Endothelial cell of umbilical vein (primary cell): ENCODE measurements around the gene CCDC167.

Experiments
- CTCF ChIP-seq, 2 donors: IDR thresholded peaks; 1 replicate in 1 of 2; 2 replicates in 1 of 2; pipeline ENCODE4 v1.5.1; 2011; ENCODE audit warnings: low read length in 2 of 2, mild to moderate bottlenecking in 2 of 2, moderate library complexity in 2 of 2, control low read depth in 1 of 2, inconsistent platforms in 1 of 2, low read depth in 1 of 2; ENCODE audit not compliant: insufficient read depth in 1 of 2; ENCODE audit errors: extremely low read depth in 1 of 2
- EZH2 ChIP-seq: IDR thresholded peaks from 2 replicates; pipeline ENCODE4 v1.6.1; 2012; ENCODE audit warnings: borderline replicate concordance, low read depth, mild to moderate bottlenecking, moderate library complexity, low read length, inconsistent platforms; ENCODE audit not compliant: severe bottlenecking
- FOS ChIP-seq: IDR thresholded peaks from 2 replicates; pipeline ENCODE4 v1.6.1; 2011; ENCODE audit warnings: mild to moderate bottlenecking, low read length, moderate library complexity, borderline replicate concordance; ENCODE audit not compliant: insufficient read depth
- GATA2 ChIP-seq: IDR thresholded peaks from 2 replicates; pipeline ENCODE4 v1.7.0; 2011; ENCODE audit warnings: low read depth, mild to moderate bottlenecking, moderate library complexity, mixed read lengths, low read length; ENCODE audit not compliant: insufficient read length, insufficient read depth
- JUN ChIP-seq: IDR thresholded peaks from 2 replicates; pipeline ENCODE4 v1.6.1; 2011; ENCODE audit warnings: borderline replicate concordance, low read depth; ENCODE audit not compliant: insufficient read length, insufficient read depth
- MAX ChIP-seq: IDR thresholded peaks from 2 replicates; pipeline ENCODE4 v1.6.1; 2011; ENCODE audit not compliant: insufficient read depth, insufficient read length
- MYC ChIP-seq: IDR thresholded peaks from one replicate; pipeline ENCODE4 v1.6.1; 2011; ENCODE audit warnings: mild to moderate bottlenecking, low read depth, low read length
- POLR2A ChIP-seq: IDR thresholded peaks from 2 replicates; pipeline ENCODE4 v1.6.1; 2012; ENCODE audit warnings: low read depth, mild to moderate bottlenecking, control low read depth, low read length
- POLR2AphosphoS5 ChIP-seq: IDR thresholded peaks from 2 replicates; pipeline ENCODE4 v1.6.1; 2012; ENCODE audit warnings: low read depth, mild to moderate bottlenecking, control low read depth, low read length, moderate library complexity; ENCODE audit not compliant: insufficient read depth

- no peak for TF ChIP-seq POLR2AphosphoS5
- no peak for TF ChIP-seq CTCF (IDR thresholded peaks at IDR 0.05; ENCODE audit: extremely low read depth in 1 of 2, insufficient read depth in 1 of 2, low read depth in 1 of 2, low read length in 2 of 2)
- TF ChIP-seq JUN: no peak
- TF ChIP-seq POLR2A: no peak
- no peak for TF ChIP-seq FOS
- no peak for TF ChIP-seq EZH2
- no peak for TF ChIP-seq MAX
- TF ChIP-seq GATA2: no peak
- TF ChIP-seq MYC: no peak
Observed at GRCh38 chr6:37524970-37525318, 25.3 kb upstream of the CCDC167 start.
